Subcutaneous abdominal adipose tissue (tissue), 5 donors: ENCODE data around the gene KCTD1.
A peak's percentile ranks its signal among the peaks of the same experiment; 100 is the strongest.

Source experiments
- H3K27ac ChIP-seq: one replicate; pipeline ENCODE4 v1.7.0; 2013; ENCODE audit warnings: low read depth, mild to moderate bottlenecking, inconsistent platforms, low read length, moderate library complexity
- H3K27me3 ChIP-seq, 5 donors: one replicate each; pipeline ENCODE4 v1.7.0; 2013; ENCODE audit warnings: low read length in 5 of 5, inconsistent platforms in 1 of 5; ENCODE audit not compliant: control insufficient read depth in 5 of 5, insufficient read depth in 4 of 5
- H3K36me3 ChIP-seq, 5 donors: one replicate each; pipeline ENCODE4 v1.7.0; 2013; ENCODE audit warnings: low read length in 5 of 5; ENCODE audit not compliant: control insufficient read depth in 5 of 5, insufficient read depth in 5 of 5
- H3K4me1 ChIP-seq, 5 donors: one replicate each; pipeline ENCODE4 v1.7.0; 2013; ENCODE audit warnings: low read length in 5 of 5, mild to moderate bottlenecking in 3 of 5, moderate library complexity in 1 of 5; ENCODE audit not compliant: control insufficient read depth in 5 of 5, insufficient read depth in 5 of 5
- H3K4me3 ChIP-seq, 5 donors: one replicate each; pipeline ENCODE4 v1.7.0; 2013; ENCODE audit warnings: low read length in 5 of 5, low read depth in 1 of 5
- H3K9ac ChIP-seq, 5 donors: one replicate each; pipeline ENCODE4 v1.7.0; 2013; ENCODE audit warnings: low read length in 5 of 5, mild to moderate bottlenecking in 4 of 5, moderate library complexity in 3 of 5
- H3K9me3 ChIP-seq, 5 donors: one replicate each; pipeline ENCODE4 v1.7.0; 2013; ENCODE audit warnings: low read length in 5 of 5; ENCODE audit not compliant: control insufficient read depth in 5 of 5
- donor health status: healthy.
- donor health status: healthy.
- donor health status: healthy.
- donor health status: healthy.
- donor health status: healthy.

Gene KCTD1

GRCh38 chr18:26489191-26489590 is 59.2 kb downstream of the KCTD1 start:
- no peaks in the 10 kb centered on the region for H3K27me3 ChIP-seq
- no peak overlapping the region for H3K27ac ChIP-seq
- no peak overlapping the region for H3K9ac ChIP-seq
- H3K36me3 ChIP-seq, result peaks cover 0 to 5% (median 2%) of the 10 kb centered on the region in 5 donors
- H3K9me3 ChIP-seq, result no peaks in the 10 kb centered on the region
- no peaks in the 10 kb centered on the region for H3K4me1 ChIP-seq
- no peak overlapping the region for H3K4me3 ChIP-seq

GRCh38 chr18:26488417-26489009 is 59.8 kb downstream of the KCTD1 start:
- Histone ChIP-seq H3K27me3 (no peaks in the 10 kb centered on the region), H3K36me3 (peaks cover 0 to 5% (median 2%) of the 10 kb centered on the region in 5 donors), H3K4me3 (no peak overlapping the region), H3K9me3 (no peaks in the 10 kb centered on the region), H3K27ac (no peak overlapping the region), H3K9ac (no peak overlapping the region), H3K4me1 (peaks cover 0 to 2% (median 0%) of the 10 kb centered on the region in 5 donors)

GRCh38 chr18:26487437-26487836 is 60.9 kb downstream of the KCTD1 start:
- Histone ChIP-seq H3K9ac (no peak overlapping the region), H3K36me3 (peaks cover 0 to 5% (median 2%) of the 10 kb centered on the region in 5 donors), H3K27ac (no peak overlapping the region), H3K4me3 (no peak overlapping the region), H3K9me3 (no peaks in the 10 kb centered on the region), H3K4me1 (peaks cover 0 to 3% (median 0%) of the 10 kb centered on the region in 5 donors), H3K27me3 (no peaks in the 10 kb centered on the region)

- no peak overlapping the region for H3K4me3 ChIP-seq
- no peaks in the 10 kb centered on the region for H3K27me3 ChIP-seq
- H3K4me1 ChIP-seq, result peaks cover 0 to 8% (median 0%) of the 10 kb centered on the region in 5 donors
- no peaks in the 10 kb centered on the region for H3K36me3 ChIP-seq
- no peaks in the 10 kb centered on the region for H3K9me3 ChIP-seq
- H3K9ac ChIP-seq, result no peak overlapping the region
- no peak overlapping the region for H3K27ac ChIP-seq
These were observed 64.7 kb downstream of the KCTD1 start for GRCh38 chr18:26483633-26484032.

- Histone ChIP-seq H3K9me3 (no peaks in the 10 kb centered on the region), H3K9ac (no peak overlapping the region), H3K4me3 (no peak overlapping the region), H3K27me3 (no peaks in the 10 kb centered on the region), H3K36me3 (no peaks in the 10 kb centered on the region), H3K27ac (no peak overlapping the region), H3K4me1 (peaks cover 0 to 8% (median 0%) of the 10 kb centered on the region in 5 donors)
These were observed 65.8 kb downstream of the KCTD1 start for GRCh38 chr18:26482569-26482968.

GRCh38 chr18:26480897-26481795 is 67.2 kb downstream of the KCTD1 start:
- H3K27me3 ChIP-seq, result no peaks in the 10 kb centered on the region
- no peak overlapping the region for H3K9ac ChIP-seq
- no peak overlapping the region for H3K27ac ChIP-seq
- peaks cover 0 to 8% (median 0%) of the 10 kb centered on the region in 5 donors for H3K4me1 ChIP-seq
- no peaks in the 10 kb centered on the region for H3K36me3 ChIP-seq
- no peak overlapping the region for H3K4me3 ChIP-seq
- H3K9me3 ChIP-seq, result no peaks in the 10 kb centered on the region

GRCh38 chr18:26479681-26480079 is 68.7 kb downstream of the KCTD1 start:
- H3K27ac ChIP-seq, result peak overlapping the region; percentile 29
- peak overlapping the region in 4 of 5 donors; percentile 20 to 57 (median 34) for H3K4me3 ChIP-seq
- H3K9ac ChIP-seq, result peak overlapping the region in 2 of 5 donors; percentile 23 to 42
- H3K9me3 ChIP-seq, result no peaks in the 10 kb centered on the region
- H3K36me3 ChIP-seq, result no peaks in the 10 kb centered on the region
- no peaks in the 10 kb centered on the region for H3K27me3 ChIP-seq
- peaks cover 0 to 8% (median 0%) of the 10 kb centered on the region in 5 donors for H3K4me1 ChIP-seq

- H3K4me3 ChIP-seq, result peak overlapping the region in 4 of 5 donors; percentile 20 to 57 (median 34)
- H3K4me1 ChIP-seq, result peaks cover 0 to 8% (median 0%) of the 10 kb centered on the region in 5 donors
- no peaks in the 10 kb centered on the region for H3K9me3 ChIP-seq
- H3K36me3 ChIP-seq, result no peaks in the 10 kb centered on the region
- no peaks in the 10 kb centered on the region for H3K27me3 ChIP-seq
- H3K27ac ChIP-seq, result peak overlapping the region; percentile 29
- H3K9ac ChIP-seq, result peak overlapping the region in 2 of 5 donors; percentile 23 to 42
These were observed 69.2 kb downstream of the KCTD1 start for GRCh38 chr18:26479065-26479680.

- no peaks in the 10 kb centered on the region for H3K9me3 ChIP-seq
- no peaks in the 10 kb centered on the region for H3K36me3 ChIP-seq
- no peaks in the 10 kb centered on the region for H3K27me3 ChIP-seq
- no peak overlapping the region for H3K4me3 ChIP-seq
- H3K4me1 ChIP-seq, result peaks cover 0 to 13% (median 5%) of the 10 kb centered on the region in 5 donors
- H3K9ac ChIP-seq, result no peak overlapping the region
- no peak overlapping the region for H3K27ac ChIP-seq
These were observed 70.4 kb downstream of the KCTD1 start for GRCh38 chr18:26477828-26478466.
